ENCODE measurements around the gene PIP5KL1. TPM values are rescaled to one million over a fixed set of nuclear protein-coding genes. Genes with fewer than 3 reads are reported as not detected.

Gene PIP5KL1
- total and polyA plus RNA-seq, 2 donors from 2014 or later = 3.0 to 4.3 TPM

GRCh38 chr9:127886401-127886972 is 44.1 kb downstream of the PIP5KL1 start:
- no peak overlapping the region for H3K9ac ChIP-seq (ENCODE audit: low read length in 3 of 3)
- TF ChIP-seq CTCF (IDR thresholded peaks at IDR 0.05; ENCODE audit: borderline replicate concordance, extremely low read depth, insufficient read depth) = no peak
- no peaks in the 10 kb centered on the region for H3K9me3 ChIP-seq (ENCODE audit: control insufficient read depth in 2 of 3, insufficient read depth in 1 of 3, low read length in 3 of 3)
- no peaks in the 10 kb centered on the region for H3K27me3 ChIP-seq (ENCODE audit: control insufficient read depth, insufficient read depth, low read length)
- no peak for DNase-seq
- no peak overlapping the region for H3K27ac ChIP-seq (ENCODE audit: low read depth in 2 of 2, low read length in 2 of 2)
- FAIRE-seq = no peak
- no peaks in the 10 kb centered on the region for H3K4me1 ChIP-seq (ENCODE audit: control insufficient read depth in 2 of 3, insufficient read depth in 2 of 3, low read depth in 1 of 3, low read length in 3 of 3)
- H3K36me3 ChIP-seq (ENCODE audit: control insufficient read depth in 2 of 3, insufficient read depth in 3 of 3, low read length in 3 of 3) = peaks cover 3 to 22% (median 21%) of the 10 kb centered on the region in 3 donors
- no peak overlapping the region for H3K4me3 ChIP-seq (ENCODE audit: low read length in 3 of 3)
- intact Hi-C loops (cut with DNase I) = no loop called here

GRCh38 chr9:127885508-127886281 is 44.9 kb downstream of the PIP5KL1 start:
- Histone ChIP-seq H3K36me3 (ENCODE audit: control insufficient read depth in 2 of 3, insufficient read depth in 3 of 3, low read length in 3 of 3) (peaks cover 3 to 18% (median 17%) of the 10 kb centered on the region in 3 donors), H3K4me1 (ENCODE audit: control insufficient read depth in 2 of 3, insufficient read depth in 2 of 3, low read depth in 1 of 3, low read length in 3 of 3) (no peaks in the 10 kb centered on the region), H3K9ac (ENCODE audit: low read length in 3 of 3) (no peak overlapping the region), H3K9me3 (ENCODE audit: control insufficient read depth in 2 of 3, insufficient read depth in 1 of 3, low read length in 3 of 3) (no peaks in the 10 kb centered on the region), H3K27ac (ENCODE audit: low read depth in 2 of 2, low read length in 2 of 2) (no peak overlapping the region), H3K4me3 (ENCODE audit: low read length in 3 of 3) (no peak overlapping the region), H3K27me3 (ENCODE audit: control insufficient read depth, insufficient read depth, low read length) (no peaks in the 10 kb centered on the region)
- FAIRE-seq (no peak), DNase-seq (no peak)
- intact Hi-C loops (cut with DNase I) = no loop called here
- no peak for TF ChIP-seq CTCF (IDR thresholded peaks at IDR 0.05; ENCODE audit: borderline replicate concordance, extremely low read depth, insufficient read depth)

DNA sequence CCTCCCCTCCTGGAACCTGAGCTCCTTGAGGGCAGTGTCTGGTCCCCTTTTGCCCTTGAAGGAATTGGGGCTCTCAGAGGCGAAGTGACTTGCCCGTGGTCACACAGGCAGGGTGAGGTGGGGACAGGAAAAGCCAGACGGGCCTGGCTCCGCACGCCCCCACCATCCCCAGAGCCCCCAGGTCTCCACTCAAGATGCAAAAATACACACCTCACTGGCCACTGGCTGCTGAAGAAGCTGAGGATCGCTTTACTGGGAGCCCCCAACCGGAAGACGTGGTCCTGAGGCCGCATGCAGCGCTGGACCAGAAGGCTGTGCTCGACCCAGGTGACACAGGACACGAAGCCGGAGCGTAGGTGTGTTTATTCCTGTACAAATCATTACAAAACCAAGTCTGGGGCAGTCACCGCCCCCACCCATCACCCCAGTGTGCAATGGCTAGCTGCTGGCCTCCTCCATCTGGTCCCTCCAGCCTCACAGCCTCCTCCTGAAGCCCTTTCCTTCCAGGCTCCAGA is 45.5 kb downstream of the PIP5KL1 start:
- no peak for DNase-seq
- FAIRE-seq = no peak
- peaks cover 3 to 12% (median 11%) of the 10 kb centered on the region in 3 donors for H3K36me3 ChIP-seq (ENCODE audit: control insufficient read depth in 2 of 3, insufficient read depth in 3 of 3, low read length in 3 of 3)
- no peak overlapping the region for H3K9ac ChIP-seq (ENCODE audit: low read length in 3 of 3)
- no peaks in the 10 kb centered on the region for H3K9me3 ChIP-seq (ENCODE audit: control insufficient read depth in 2 of 3, insufficient read depth in 1 of 3, low read length in 3 of 3)
- TF ChIP-seq CTCF (IDR thresholded peaks at IDR 0.05; ENCODE audit: borderline replicate concordance, extremely low read depth, insufficient read depth) = no peak
- no peak overlapping the region for H3K27ac ChIP-seq (ENCODE audit: low read depth in 2 of 2, low read length in 2 of 2)
- H3K4me1 ChIP-seq (ENCODE audit: control insufficient read depth in 2 of 3, insufficient read depth in 2 of 3, low read depth in 1 of 3, low read length in 3 of 3) = no peaks in the 10 kb centered on the region
- no peaks in the 10 kb centered on the region for H3K27me3 ChIP-seq (ENCODE audit: control insufficient read depth, insufficient read depth, low read length)
- intact Hi-C loops (cut with DNase I) = no loop called here
- no peak overlapping the region for H3K4me3 ChIP-seq (ENCODE audit: low read length in 3 of 3)

Measured in kidney (tissue), 14 donors.